ENCODE measurements around the gene PTBP1. TPM values are rescaled to one million over a fixed set of nuclear protein-coding genes. Genes with fewer than 3 reads are reported as not detected.
A peak's percentile ranks its signal among the peaks of the same experiment; 100 is the strongest.

The PTBP1 gene
- total RNA-seq, 1 experiment from 2014 or later, result 680 TPM

- TF ChIP-seq E2F1 (CRISPR knock-in tag; IDR thresholded peaks at IDR 0.05) (0 out of 2 replicates have a peak, but pooled peaks have one; percentile 45), SP1 (CRISPR knock-in tag; conservative IDR thresholded peaks at IDR 0.05) (peak; percentile 95), IRF1 (CRISPR knock-in tag; IDR thresholded peaks at IDR 0.05) (no peak)
Observed at GRCh38 chr19:796692-797527, at the start of gene PTBP1 (continued).

- H3K9me3 Mint-ChIP-seq, result peaks cover 4% of the 10 kb centered on the region; the same call in 1 of the 2 replicates
- POLR2A ChIA-PET, result no interaction called here
- no peak overlapping the region for H3K27ac Mint-ChIP-seq
- ATAC-seq, result peak; percentile 42; the same call in 1 of the 2 replicates
- CTCF ChIA-PET, result no interaction called here
- H3K27me3 Mint-ChIP-seq (ENCODE audit: low read depth), result no peaks in the 10 kb centered on the region
- no peaks in the 10 kb centered on the region for H3K4me1 Mint-ChIP-seq
- no peak overlapping the region for H3K4me3 Mint-ChIP-seq
- no peak for DNase-seq (ENCODE audit: low spot score)
- H3K36me3 Mint-ChIP-seq, result peaks cover 3% of the 10 kb centered on the region; the same call in 1 of the 2 replicates
- TF ChIP-seq NFATC4 (CRISPR knock-in tag; IDR thresholded peaks at IDR 0.05), result no peak
- no peak for TF ChIP-seq ZNF121 (CRISPR knock-in tag; IDR thresholded peaks at IDR 0.05)
- no peak for TF ChIP-seq FOXP4 (CRISPR knock-in tag; IDR thresholded peaks at IDR 0.05)
- TF ChIP-seq ESRRA (CRISPR knock-in tag; IDR thresholded peaks at IDR 0.05; ENCODE audit: borderline replicate concordance), result no peak
- TF ChIP-seq NFE2L1 (CRISPR knock-in tag; IDR thresholded peaks at IDR 0.05), result no peak
- no peak for TF ChIP-seq JUN (CRISPR knock-in tag; IDR thresholded peaks at IDR 0.05)
- no peak for TF ChIP-seq FOXP1 (CRISPR knock-in tag; IDR thresholded peaks at IDR 0.05; ENCODE audit: borderline replicate concordance)
- no peak for TF ChIP-seq PRDM15 (CRISPR knock-in tag; IDR thresholded peaks at IDR 0.05)
- TF ChIP-seq ATF1 (CRISPR knock-in tag; IDR thresholded peaks at IDR 0.05), result no peak
- TF ChIP-seq E2F1 (CRISPR knock-in tag; IDR thresholded peaks at IDR 0.05), result no peak
- TF ChIP-seq MLX (CRISPR knock-in tag; IDR thresholded peaks at IDR 0.05), result no peak
- TF ChIP-seq SOX15 (CRISPR knock-in tag; IDR thresholded peaks at IDR 0.05), result no peak
Observed at GRCh38 chr19:748274-748598, 49.0 kb upstream of the PTBP1 start.
